ENCODE data around the gene PRDM13.

DNA sequence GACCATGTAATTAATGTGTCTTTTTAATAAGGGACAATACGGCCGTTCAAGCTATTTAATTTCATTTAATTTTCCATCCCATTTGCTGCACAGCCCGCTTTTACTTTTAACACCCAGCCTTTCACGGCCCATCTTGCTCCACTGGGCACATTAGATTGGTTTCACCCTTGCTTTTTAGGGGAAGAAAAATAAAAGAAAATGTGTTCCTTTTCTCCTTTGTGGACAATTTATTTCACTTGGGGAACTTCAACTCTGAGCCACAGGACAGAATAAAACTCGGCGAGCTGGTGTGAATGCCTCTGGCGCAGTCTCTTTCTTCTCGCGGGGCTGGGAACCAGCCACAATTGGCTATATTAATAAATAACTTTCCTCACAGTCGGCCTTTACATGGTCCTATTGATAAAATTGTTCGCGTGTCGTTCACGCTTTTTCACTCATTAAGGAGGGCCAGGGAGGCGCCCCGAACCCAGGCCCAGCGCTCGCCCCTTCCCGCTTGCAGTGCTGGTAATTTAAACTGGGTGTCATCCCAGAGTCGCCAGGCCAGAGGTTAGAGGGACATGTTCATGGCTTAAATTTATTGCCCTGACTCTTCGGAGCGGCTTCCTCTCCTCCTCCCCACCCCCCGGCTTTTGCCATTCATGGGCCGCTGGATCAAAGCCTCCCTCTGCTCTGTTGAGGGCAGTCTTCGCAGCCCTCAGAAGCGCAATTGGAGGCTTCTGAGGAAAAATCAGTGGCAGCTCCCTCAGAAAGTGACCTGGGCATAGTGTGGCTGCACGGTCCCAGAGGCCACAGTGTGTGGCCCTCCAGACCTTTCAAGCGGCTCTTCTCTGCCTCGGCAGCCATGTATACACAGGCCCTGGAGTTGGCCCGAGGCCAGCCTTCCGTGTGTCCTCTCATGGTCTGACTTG is 2.2 kb upstream of the PRDM13 start:
- TF ChIP-seq, protein P1, sequence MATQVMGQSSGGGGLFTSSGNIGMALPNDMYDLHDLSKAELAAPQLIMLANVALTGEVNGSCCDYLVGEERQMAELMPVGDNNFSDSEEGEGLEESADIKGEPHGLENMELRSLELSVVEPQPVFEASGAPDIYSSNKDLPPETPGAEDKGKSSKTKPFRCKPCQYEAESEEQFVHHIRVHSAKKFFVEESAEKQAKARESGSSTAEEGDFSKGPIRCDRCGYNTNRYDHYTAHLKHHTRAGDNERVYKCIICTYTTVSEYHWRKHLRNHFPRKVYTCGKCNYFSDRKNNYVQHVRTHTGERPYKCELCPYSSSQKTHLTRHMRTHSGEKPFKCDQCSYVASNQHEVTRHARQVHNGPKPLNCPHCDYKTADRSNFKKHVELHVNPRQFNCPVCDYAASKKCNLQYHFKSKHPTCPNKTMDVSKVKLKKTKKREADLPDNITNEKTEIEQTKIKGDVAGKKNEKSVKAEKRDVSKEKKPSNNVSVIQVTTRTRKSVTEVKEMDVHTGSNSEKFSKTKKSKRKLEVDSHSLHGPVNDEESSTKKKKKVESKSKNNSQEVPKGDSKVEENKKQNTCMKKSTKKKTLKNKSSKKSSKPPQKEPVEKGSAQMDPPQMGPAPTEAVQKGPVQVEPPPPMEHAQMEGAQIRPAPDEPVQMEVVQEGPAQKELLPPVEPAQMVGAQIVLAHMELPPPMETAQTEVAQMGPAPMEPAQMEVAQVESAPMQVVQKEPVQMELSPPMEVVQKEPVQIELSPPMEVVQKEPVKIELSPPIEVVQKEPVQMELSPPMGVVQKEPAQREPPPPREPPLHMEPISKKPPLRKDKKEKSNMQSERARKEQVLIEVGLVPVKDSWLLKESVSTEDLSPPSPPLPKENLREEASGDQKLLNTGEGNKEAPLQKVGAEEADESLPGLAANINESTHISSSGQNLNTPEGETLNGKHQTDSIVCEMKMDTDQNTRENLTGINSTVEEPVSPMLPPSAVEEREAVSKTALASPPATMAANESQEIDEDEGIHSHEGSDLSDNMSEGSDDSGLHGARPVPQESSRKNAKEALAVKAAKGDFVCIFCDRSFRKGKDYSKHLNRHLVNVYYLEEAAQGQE (IDR thresholded peaks at IDR 0.05; ENCODE audit: unreplicated experiment): no peak
- no peak for TF ChIP-seq CTCF (conservative IDR thresholded peaks at IDR 0.05; ENCODE audit: low read depth in 2 of 2)
- peak; percentile 94 for TF ChIP-seq EZH2 (IDR thresholded peaks at IDR 0.05; ENCODE audit: low read depth, unreplicated experiment)
- TF ChIP-seq ZNF462 (CRISPR knock-in tag; IDR thresholded peaks at IDR 0.05): no peak
- no peak for TF ChIP-seq JUNB (IDR thresholded peaks at IDR 0.05; ENCODE audit: unreplicated experiment)
- TF ChIP-seq ETS1 (IDR thresholded peaks at IDR 0.05): no peak
- TF ChIP-seq POLR2AphosphoS5 (IDR thresholded peaks at IDR 0.05; ENCODE audit: low read depth): no peak
- TF ChIP-seq CREB1 (CRISPR knock-in tag; IDR thresholded peaks at IDR 0.05; ENCODE audit: low read depth): no peak
- TF ChIP-seq EZH2phosphoT487 (IDR thresholded peaks at IDR 0.05; ENCODE audit: unreplicated experiment): no peak
- TF ChIP-seq NANOG (IDR thresholded peaks at IDR 0.05; ENCODE audit: borderline replicate concordance): no peak
